MG63 (cell line): Measurements from ENCODE around the gene SLC25A40. TPM values are rescaled to one million over a fixed set of nuclear protein-coding genes. Genes with fewer than 3 reads are reported as not detected.

Experiments used
- DNase-seq: peaks from one replicate; pipeline ENCODE4 v3.0.0-alpha.2; 2020
- H3K27me3 ChIP-seq: fragments of 250-450 bp; sonication (Bioruptor Pico); 2 replicates; pipeline ENCODE4 v1.5.1; 2020; ENCODE audit warnings: mild to moderate bottlenecking, moderate library complexity
- H3K36me3 ChIP-seq: fragments of 250-450 bp; sonication (Bioruptor Pico); 2 replicates; pipeline ENCODE4 v1.5.1; 2020; ENCODE audit warnings: mild to moderate bottlenecking, moderate library complexity
- H3K4me3 ChIP-seq: fragments of 250-450 bp; sonication (Bioruptor Pico); 2 replicates; pipeline ENCODE4 v1.5.1; 2020; ENCODE audit warnings: mild to moderate bottlenecking, moderate library complexity
- H3K9me3 ChIP-seq: fragments of 250-450 bp; sonication (Bioruptor Pico); 2 replicates; pipeline ENCODE4 v1.5.1; 2020; ENCODE audit warnings: mild to moderate bottlenecking, moderate library complexity
- total RNA-seq: library from RNA; depleted of rRNA; stranded (reverse); fragments of >200 nt; shearing (Covaris generic); gene quantifications from 2 replicates; pipeline ENCODE4 v1.2.3, GENCODE V29; 2014; ENCODE audit warnings: low replicate concordance; rRNA removed

Gene SLC25A40
- total RNA-seq, 1 experiment from 2014 or later, result 4.0 TPM

- Histone ChIP-seq H3K4me3 (no peak overlapping the region), H3K36me3 (no peaks in the 10 kb centered on the region), H3K27me3 (no peaks in the 10 kb centered on the region), H3K9me3 (no peaks in the 10 kb centered on the region)
- DNase-seq, result no peak
Observed at GRCh38 chr7:87818336-87818735, 57.8 kb downstream of the SLC25A40 start.

GRCh38 chr7:87816389-87816788, 59.8 kb downstream of the SLC25A40 start:
- no peaks in the 10 kb centered on the region for H3K36me3 ChIP-seq
- no peaks in the 10 kb centered on the region for H3K9me3 ChIP-seq
- DNase-seq, result no peak
- no peaks in the 10 kb centered on the region for H3K27me3 ChIP-seq
- no peak overlapping the region for H3K4me3 ChIP-seq

GRCh38 chr7:87810726-87811125, 65.4 kb downstream of the SLC25A40 start:
- no peaks in the 10 kb centered on the region for H3K9me3 ChIP-seq
- H3K36me3 ChIP-seq, result no peaks in the 10 kb centered on the region
- no peak overlapping the region for H3K4me3 ChIP-seq
- H3K27me3 ChIP-seq, result no peaks in the 10 kb centered on the region
- no peak for DNase-seq

GRCh38 chr7:87810130-87810529, 66.0 kb downstream of the SLC25A40 start:
- DNase-seq, result no peak
- Histone ChIP-seq H3K36me3 (no peaks in the 10 kb centered on the region), H3K27me3 (no peaks in the 10 kb centered on the region), H3K4me3 (no peak overlapping the region), H3K9me3 (no peaks in the 10 kb centered on the region)

- Histone ChIP-seq H3K9me3 (no peaks in the 10 kb centered on the region), H3K4me3 (no peak overlapping the region), H3K36me3 (no peaks in the 10 kb centered on the region), H3K27me3 (no peaks in the 10 kb centered on the region)
- no peak for DNase-seq
Observed at GRCh38 chr7:87806150-87806549, 70.0 kb downstream of the SLC25A40 start.

- no peaks in the 10 kb centered on the region for H3K9me3 ChIP-seq
- no peaks in the 10 kb centered on the region for H3K36me3 ChIP-seq
- DNase-seq, result no peak
Observed at GRCh38 chr7:87797798-87798403, 78.3 kb downstream of the SLC25A40 start.

GRCh38 chr7:87797395-87797794, 78.8 kb downstream of the SLC25A40 start:
- no peaks in the 10 kb centered on the region for H3K9me3 ChIP-seq
- H3K4me3 ChIP-seq, result no peak overlapping the region
- no peak for DNase-seq
- no peaks in the 10 kb centered on the region for H3K27me3 ChIP-seq
- no peaks in the 10 kb centered on the region for H3K36me3 ChIP-seq

More at GRCh38 chr7:87797798-87798403, 78.3 kb downstream of the SLC25A40 start:
- Histone ChIP-seq H3K4me3 (no peak overlapping the region), H3K27me3 (no peaks in the 10 kb centered on the region)

- Histone ChIP-seq H3K27me3 (no peaks in the 10 kb centered on the region), H3K36me3 (no peaks in the 10 kb centered on the region)
Observed at GRCh38 chr7:87785368-87785995, 90.7 kb downstream of the SLC25A40 start.

GRCh38 chr7:87784424-87784823, 91.7 kb downstream of the SLC25A40 start:
- Histone ChIP-seq H3K4me3 (no peak overlapping the region), H3K27me3 (no peaks in the 10 kb centered on the region), H3K9me3 (no peaks in the 10 kb centered on the region), H3K36me3 (no peaks in the 10 kb centered on the region)
- DNase-seq, result no peak

More at GRCh38 chr7:87785368-87785995, 90.7 kb downstream of the SLC25A40 start:
- Histone ChIP-seq H3K9me3 (no peaks in the 10 kb centered on the region), H3K4me3 (no peak overlapping the region)
- DNase-seq, result no peak

Other genes starting within 250 kb of the SLC25A40 start
- 1.6 and 2.8 TPM in 2 replicates for gene RUNDC3B, start 248.0 kb downstream of the SLC25A40 start, total RNA-seq
- 20.5 and 20.9 TPM in 2 replicates for gene DBF4, start 133 bp upstream of the SLC25A40 start, total RNA-seq
- gene ADAM22, start 57.9 kb upstream of the SLC25A40 start, total RNA-seq, result not detected in 2 replicates